HepG2 (cell line): ENCODE data around the gene MAMLD1. TPM values are rescaled to one million over a fixed set of nuclear protein-coding genes. Genes with fewer than 3 reads are reported as not detected.

Source experiments
- ESRRA ChIP-seq: sonication (generic); formaldehyde crosslinking; IDR thresholded peaks from 2 replicates; pipeline ENCODE4 v1.5.1; 2020; ENCODE audit warnings: mild to moderate bottlenecking, low read depth, missing genetic modification reagents
- JARID2 ChIP-seq: sonication (generic); formaldehyde crosslinking; IDR thresholded peaks from 2 replicates; pipeline ENCODE4 v1.8.1; 2023; ENCODE audit warnings: missing genetic modification reagents, inconsistent platforms; ENCODE audit not compliant: insufficient replicate concordance
- KLF15 ChIP-seq: sonication (generic); formaldehyde crosslinking; IDR thresholded peaks from 2 replicates; pipeline ENCODE4 v1.8.1; 2023; ENCODE audit warnings: borderline replicate concordance, mild to moderate bottlenecking, inconsistent platforms, missing genetic modification reagents, mixed read lengths
- POGZ ChIP-seq: sonication (generic); formaldehyde crosslinking; IDR thresholded peaks from 2 replicates; pipeline ENCODE4 v1.4.0; 2020; ENCODE audit warnings: mild to moderate bottlenecking, missing genetic modification reagents
- REPIN1 ChIP-seq: sonication (generic); formaldehyde crosslinking; IDR thresholded peaks from 2 replicates; pipeline ENCODE4 v1.8.0; 2022; ENCODE audit warnings: missing genetic modification reagents, low read depth, mild to moderate bottlenecking, borderline replicate concordance
- TEAD2 ChIP-seq: sonication (generic); formaldehyde crosslinking; IDR thresholded peaks from 2 replicates; pipeline ENCODE4 v1.9.0; 2021; ENCODE audit warnings: missing genetic modification reagents
- ZBTB38 ChIP-seq: sonication (generic); formaldehyde crosslinking; IDR thresholded peaks from 2 replicates; pipeline ENCODE4 v1.5.1; 2020; ENCODE audit warnings: mild to moderate bottlenecking, missing genetic modification reagents
- ZNF292 ChIP-seq: sonication (generic); formaldehyde crosslinking; IDR thresholded peaks from 2 replicates; pipeline ENCODE4 v1.8.1; 2022; ENCODE audit warnings: mild to moderate bottlenecking, low read depth, missing genetic modification reagents, borderline replicate concordance
- ZNF333 ChIP-seq: sonication (generic); formaldehyde crosslinking; IDR thresholded peaks from 2 replicates; pipeline ENCODE4 v1.4.0; 2020; ENCODE audit warnings: mild to moderate bottlenecking, missing genetic modification reagents, borderline replicate concordance
- ZNF354B ChIP-seq: sonication (generic); formaldehyde crosslinking; IDR thresholded peaks from 2 replicates; pipeline ENCODE4 v1.8.0; 2022; ENCODE audit warnings: mild to moderate bottlenecking, missing genetic modification reagents
- polyA plus RNA-seq, 8 experiments: library from polyadenylated mRNA; depleted of rRNA in 3 of 8; stranded (reverse) in 7 of 8; unstranded in 1 of 8; fragments of >200 nt; fragmentation: Illumina TruSeq in 4 of 8; extraction: Trizol in 4 of 8; gene quantifications; 2 replicates each; pipeline versions ENCODE4 v1.2.1 to v1.2.3, GENCODE V29; 2011 to 2016; ENCODE audit warnings: low read depth in 4 of 8, missing spikeins in 1 of 8, mixed read lengths in 1 of 8; ENCODE audit not compliant: insufficient read depth in 1 of 8
- total RNA-seq, 5 experiments: library from RNA; depleted of rRNA; stranded (reverse); fragments of >200 nt; fragmentation: Illumina TruSeq; extraction: Trizol; gene quantifications; 2 replicates each; pipeline ENCODE4 v1.2.3, GENCODE V29; 2016; ENCODE audit warnings: low read depth in 1 of 5
- TF ChIP-seq, protein P1 (sequence below): sonication (generic); formaldehyde crosslinking; IDR thresholded peaks from 2 replicates; pipeline ENCODE4 v1.9.0; 2021; ENCODE audit warnings: mild to moderate bottlenecking, missing genetic modification reagents
- TF ChIP-seq, protein P2 (sequence below): sonication (generic); formaldehyde crosslinking; IDR thresholded peaks from 2 replicates; pipeline ENCODE4 v1.5.0; 2020; ENCODE audit warnings: missing genetic modification reagents

Gene MAMLD1
- total and polyA plus RNA-seq, 2 of the 13 experiments (the other 11 are each of a cell fraction or from before 2014, with no cell fraction given), result not detected

DNA sequence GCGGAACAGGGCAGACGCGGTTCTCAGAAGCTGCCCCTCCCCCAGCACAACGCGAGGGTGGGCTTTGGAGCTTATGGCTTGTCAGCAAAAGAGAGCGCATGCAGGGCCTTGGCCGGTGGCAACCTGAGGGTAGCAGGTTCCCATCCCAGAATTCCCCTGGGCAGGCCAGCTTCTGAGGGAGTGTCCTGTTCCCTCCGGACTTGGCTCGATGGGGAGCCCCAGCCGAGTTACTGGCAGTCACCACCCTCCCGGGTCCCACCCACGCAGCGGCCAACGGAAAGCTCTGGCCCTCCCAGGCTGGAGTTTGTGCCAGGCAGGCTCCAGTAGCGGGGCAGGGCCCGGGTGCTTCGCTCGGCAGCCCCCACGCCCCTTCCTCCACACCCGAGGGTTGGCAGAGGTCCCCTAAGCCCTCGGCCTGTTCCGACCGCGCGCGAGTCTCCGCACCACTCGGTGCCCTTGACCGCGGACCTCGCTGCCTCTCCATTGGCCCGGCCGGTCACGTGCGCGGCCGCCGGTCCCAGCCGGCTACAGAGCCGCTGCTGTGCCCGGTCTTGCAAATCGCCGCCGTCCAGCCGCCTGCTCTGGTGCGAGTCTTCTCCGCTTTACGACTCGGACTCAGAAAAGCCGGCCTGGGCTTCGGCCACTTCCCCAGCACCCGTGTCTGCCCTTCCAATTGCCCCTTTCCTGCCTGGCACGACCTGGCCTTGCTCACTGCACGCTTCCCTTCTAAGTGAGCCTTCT lies 184.4 kb downstream of the MAMLD1 start (continued):
- TF ChIP-seq, protein P1, sequence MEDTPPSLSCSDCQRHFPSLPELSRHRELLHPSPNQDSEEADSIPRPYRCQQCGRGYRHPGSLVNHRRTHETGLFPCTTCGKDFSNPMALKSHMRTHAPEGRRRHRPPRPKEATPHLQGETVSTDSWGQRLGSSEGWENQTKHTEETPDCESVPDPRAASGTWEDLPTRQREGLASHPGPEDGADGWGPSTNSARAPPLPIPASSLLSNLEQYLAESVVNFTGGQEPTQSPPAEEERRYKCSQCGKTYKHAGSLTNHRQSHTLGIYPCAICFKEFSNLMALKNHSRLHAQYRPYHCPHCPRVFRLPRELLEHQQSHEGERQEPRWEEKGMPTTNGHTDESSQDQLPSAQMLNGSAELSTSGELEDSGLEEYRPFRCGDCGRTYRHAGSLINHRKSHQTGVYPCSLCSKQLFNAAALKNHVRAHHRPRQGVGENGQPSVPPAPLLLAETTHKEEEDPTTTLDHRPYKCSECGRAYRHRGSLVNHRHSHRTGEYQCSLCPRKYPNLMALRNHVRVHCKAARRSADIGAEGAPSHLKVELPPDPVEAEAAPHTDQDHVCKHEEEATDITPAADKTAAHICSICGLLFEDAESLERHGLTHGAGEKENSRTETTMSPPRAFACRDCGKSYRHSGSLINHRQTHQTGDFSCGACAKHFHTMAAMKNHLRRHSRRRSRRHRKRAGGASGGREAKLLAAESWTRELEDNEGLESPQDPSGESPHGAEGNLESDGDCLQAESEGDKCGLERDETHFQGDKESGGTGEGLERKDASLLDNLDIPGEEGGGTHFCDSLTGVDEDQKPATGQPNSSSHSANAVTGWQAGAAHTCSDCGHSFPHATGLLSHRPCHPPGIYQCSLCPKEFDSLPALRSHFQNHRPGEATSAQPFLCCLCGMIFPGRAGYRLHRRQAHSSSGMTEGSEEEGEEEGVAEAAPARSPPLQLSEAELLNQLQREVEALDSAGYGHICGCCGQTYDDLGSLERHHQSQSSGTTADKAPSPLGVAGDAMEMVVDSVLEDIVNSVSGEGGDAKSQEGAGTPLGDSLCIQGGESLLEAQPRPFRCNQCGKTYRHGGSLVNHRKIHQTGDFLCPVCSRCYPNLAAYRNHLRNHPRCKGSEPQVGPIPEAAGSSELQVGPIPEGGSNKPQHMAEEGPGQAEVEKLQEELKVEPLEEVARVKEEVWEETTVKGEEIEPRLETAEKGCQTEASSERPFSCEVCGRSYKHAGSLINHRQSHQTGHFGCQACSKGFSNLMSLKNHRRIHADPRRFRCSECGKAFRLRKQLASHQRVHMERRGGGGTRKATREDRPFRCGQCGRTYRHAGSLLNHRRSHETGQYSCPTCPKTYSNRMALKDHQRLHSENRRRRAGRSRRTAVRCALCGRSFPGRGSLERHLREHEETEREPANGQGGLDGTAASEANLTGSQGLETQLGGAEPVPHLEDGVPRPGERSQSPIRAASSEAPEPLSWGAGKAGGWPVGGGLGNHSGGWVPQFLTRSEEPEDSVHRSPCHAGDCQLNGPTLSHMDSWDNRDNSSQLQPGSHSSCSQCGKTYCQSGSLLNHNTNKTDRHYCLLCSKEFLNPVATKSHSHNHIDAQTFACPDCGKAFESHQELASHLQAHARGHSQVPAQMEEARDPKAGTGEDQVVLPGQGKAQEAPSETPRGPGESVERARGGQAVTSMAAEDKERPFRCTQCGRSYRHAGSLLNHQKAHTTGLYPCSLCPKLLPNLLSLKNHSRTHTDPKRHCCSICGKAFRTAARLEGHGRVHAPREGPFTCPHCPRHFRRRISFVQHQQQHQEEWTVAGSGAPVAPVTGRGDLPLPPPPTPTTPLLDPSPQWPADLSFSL (CRISPR knock-in tag), result no peak
- TF ChIP-seq ESRRA (peak; percentile 60; the same call in 1 of the 2 replicates), ZNF292 (CRISPR knock-in tag) (0 out of 2 replicates have a peak, but pooled peaks have one; percentile 26), ZNF354B (CRISPR knock-in tag) (no peak), TEAD2 (CRISPR knock-in tag) (no peak), POGZ (CRISPR knock-in tag) (0 out of 2 replicates have a peak, but pooled peaks have one; percentile 23), ZNF333 (no peak), REPIN1 (CRISPR knock-in tag) (no peak), JARID2 (CRISPR knock-in tag) (no peak), KLF15 (CRISPR knock-in tag) (no peak), ZBTB38 (CRISPR knock-in tag) (no peak)
- TF ChIP-seq, protein P2, sequence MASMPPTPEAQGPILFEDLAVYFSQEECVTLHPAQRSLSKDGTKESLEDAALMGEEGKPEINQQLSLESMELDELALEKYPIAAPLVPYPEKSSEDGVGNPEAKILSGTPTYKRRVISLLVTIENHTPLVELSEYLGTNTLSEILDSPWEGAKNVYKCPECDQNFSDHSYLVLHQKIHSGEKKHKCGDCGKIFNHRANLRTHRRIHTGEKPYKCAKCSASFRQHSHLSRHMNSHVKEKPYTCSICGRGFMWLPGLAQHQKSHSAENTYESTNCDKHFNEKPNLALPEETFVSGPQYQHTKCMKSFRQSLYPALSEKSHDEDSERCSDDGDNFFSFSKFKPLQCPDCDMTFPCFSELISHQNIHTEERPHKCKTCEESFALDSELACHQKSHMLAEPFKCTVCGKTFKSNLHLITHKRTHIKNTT (CRISPR knock-in tag), result no peak
